ENCODE results near the gene LTBP4. TPM values are rescaled to one million over a fixed set of nuclear protein-coding genes. Genes with fewer than 3 reads are reported as not detected.

The LTBP4 gene
- total RNA-seq, 3 donors from 2014 or later: 141 to 244 (median 160) TPM

DNA sequence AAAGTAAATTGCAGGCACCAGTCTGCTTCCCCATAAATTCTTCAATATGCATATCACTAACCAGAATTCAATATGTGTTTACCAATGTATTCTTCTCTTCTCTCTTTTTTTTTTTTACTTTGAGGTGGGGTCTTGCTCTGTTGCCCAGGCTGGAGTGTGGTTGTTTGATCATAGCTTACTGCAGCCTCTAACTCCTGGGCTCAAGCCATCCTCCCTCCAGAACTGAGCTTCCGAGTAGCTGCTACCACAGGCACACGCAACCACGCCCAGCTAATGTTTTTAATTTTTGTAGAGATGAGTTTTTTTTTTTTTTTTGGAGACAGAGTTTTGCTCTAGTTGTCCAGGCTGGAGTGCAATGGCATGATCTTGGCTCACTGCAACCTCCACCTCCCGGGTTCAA, 16.8 kb downstream of the LTBP4 start:
- no peak for DNase-seq
- H3K4me3 ChIP-seq: no peak overlapping the region
- no peaks in the 10 kb centered on the region for H3K9me3 ChIP-seq
- ATAC-seq: no peak
- H3K36me3 ChIP-seq (ENCODE audit: low read depth): peaks cover 4% of the 10 kb centered on the region
- peaks cover 6% of the 10 kb centered on the region for H3K4me1 ChIP-seq (ENCODE audit: low read depth)
- TF ChIP-seq, protein P1, sequence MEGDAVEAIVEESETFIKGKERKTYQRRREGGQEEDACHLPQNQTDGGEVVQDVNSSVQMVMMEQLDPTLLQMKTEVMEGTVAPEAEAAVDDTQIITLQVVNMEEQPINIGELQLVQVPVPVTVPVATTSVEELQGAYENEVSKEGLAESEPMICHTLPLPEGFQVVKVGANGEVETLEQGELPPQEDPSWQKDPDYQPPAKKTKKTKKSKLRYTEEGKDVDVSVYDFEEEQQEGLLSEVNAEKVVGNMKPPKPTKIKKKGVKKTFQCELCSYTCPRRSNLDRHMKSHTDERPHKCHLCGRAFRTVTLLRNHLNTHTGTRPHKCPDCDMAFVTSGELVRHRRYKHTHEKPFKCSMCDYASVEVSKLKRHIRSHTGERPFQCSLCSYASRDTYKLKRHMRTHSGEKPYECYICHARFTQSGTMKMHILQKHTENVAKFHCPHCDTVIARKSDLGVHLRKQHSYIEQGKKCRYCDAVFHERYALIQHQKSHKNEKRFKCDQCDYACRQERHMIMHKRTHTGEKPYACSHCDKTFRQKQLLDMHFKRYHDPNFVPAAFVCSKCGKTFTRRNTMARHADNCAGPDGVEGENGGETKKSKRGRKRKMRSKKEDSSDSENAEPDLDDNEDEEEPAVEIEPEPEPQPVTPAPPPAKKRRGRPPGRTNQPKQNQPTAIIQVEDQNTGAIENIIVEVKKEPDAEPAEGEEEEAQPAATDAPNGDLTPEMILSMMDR (IDR thresholded peaks at IDR 0.05): no peak
- intact Hi-C loops (cut with DNase I, micrococcal nuclease): no loop called here

DNA sequence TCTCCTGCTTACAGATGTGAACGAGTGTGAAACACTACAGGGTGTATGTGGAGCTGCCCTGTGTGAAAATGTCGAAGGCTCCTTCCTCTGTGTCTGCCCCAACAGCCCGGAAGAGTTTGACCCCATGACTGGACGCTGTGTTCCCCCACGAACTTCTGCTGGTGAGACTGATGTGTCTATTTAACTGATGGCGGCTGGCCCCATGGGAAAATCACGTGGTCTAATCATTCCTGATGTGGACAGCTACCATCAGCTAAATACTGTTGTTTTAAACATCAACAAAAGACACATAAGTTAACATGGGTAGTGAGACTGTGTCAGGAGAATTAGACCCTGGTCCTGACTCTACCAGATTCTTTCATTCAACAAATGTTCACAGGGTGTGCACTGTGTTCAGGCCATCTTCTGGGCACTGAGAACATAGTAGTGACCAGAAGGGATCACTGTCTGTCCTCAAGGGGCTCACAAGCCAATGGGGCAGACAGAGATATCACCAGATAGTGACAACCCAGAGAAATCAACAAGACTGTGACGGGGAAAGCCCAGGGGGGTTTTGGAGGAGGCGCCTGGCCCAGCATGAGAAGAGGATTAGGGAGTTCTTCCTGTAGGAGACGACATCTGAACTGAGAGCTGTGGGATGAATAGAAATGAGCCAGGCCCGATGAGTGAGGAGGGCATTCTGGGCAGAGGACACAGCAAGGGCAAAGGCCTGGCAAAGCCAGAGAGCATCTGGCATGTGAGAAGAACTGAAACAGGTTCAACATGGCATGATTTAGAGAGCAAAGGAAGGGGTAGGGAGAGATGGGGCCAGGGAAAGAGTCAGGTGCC, 18.4 kb downstream of the LTBP4 start:
- Histone ChIP-seq H3K4me3 (no peak overlapping the region), H3K9me3 (no peaks in the 10 kb centered on the region), H3K4me1 (ENCODE audit: low read depth) (peaks cover 2% of the 10 kb centered on the region), H3K36me3 (ENCODE audit: low read depth) (peaks cover 4% of the 10 kb centered on the region)
- TF ChIP-seq, protein P1 (IDR thresholded peaks at IDR 0.05): no peak
- DNase-seq (no peak), ATAC-seq (no peak)
- intact Hi-C loops (cut with DNase I, micrococcal nuclease): no loop called here

DNA sequence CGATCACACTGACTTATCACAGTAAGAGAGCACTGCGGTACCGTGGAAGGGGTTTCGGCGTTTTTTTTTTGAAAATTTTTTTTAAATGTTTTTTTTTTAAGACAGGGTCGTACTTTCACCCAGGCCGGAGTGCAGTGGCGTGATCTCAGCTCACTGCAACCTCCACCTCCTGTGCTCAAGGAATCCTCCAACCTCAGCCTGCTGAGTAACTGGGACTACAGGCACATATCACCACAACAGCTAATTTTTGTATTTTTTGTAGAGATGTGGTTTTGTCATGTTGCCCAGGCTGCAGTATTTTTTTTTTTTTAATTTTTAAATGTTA, 19.0 kb downstream of the LTBP4 start:
- Histone ChIP-seq H3K4me1 (ENCODE audit: low read depth) (no peaks in the 10 kb centered on the region), H3K9me3 (no peaks in the 10 kb centered on the region), H3K36me3 (ENCODE audit: low read depth) (peaks cover 4% of the 10 kb centered on the region), H3K4me3 (no peak overlapping the region)
- TF ChIP-seq, protein P1 (IDR thresholded peaks at IDR 0.05): no peak
- intact Hi-C loops (cut with DNase I, micrococcal nuclease): no loop called here
- no peak for DNase-seq
- no peak for ATAC-seq

DNA sequence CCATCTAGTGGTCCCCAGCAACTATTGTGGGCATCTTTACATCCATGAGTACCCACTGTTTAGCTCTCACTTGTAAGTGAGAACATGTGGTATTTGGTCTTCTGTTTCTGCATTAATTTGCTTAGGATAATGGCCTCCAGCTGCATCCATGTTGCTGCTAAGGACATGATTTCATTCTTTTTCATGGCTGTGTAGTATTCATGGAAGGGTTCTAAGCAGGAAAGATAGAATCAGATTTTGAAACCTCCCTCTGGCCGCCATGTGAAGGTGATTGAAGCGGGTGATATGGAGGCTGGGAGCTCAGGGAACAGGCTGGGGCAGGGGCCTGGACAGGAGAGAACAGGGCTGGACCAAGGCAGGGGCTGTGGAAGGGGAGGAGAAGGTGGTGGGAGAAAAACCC, 20.1 kb downstream of the LTBP4 start:
- H3K36me3 ChIP-seq (ENCODE audit: low read depth): peaks cover 4% of the 10 kb centered on the region
- intact Hi-C loops (cut with DNase I, micrococcal nuclease): no loop called here

DNA sequence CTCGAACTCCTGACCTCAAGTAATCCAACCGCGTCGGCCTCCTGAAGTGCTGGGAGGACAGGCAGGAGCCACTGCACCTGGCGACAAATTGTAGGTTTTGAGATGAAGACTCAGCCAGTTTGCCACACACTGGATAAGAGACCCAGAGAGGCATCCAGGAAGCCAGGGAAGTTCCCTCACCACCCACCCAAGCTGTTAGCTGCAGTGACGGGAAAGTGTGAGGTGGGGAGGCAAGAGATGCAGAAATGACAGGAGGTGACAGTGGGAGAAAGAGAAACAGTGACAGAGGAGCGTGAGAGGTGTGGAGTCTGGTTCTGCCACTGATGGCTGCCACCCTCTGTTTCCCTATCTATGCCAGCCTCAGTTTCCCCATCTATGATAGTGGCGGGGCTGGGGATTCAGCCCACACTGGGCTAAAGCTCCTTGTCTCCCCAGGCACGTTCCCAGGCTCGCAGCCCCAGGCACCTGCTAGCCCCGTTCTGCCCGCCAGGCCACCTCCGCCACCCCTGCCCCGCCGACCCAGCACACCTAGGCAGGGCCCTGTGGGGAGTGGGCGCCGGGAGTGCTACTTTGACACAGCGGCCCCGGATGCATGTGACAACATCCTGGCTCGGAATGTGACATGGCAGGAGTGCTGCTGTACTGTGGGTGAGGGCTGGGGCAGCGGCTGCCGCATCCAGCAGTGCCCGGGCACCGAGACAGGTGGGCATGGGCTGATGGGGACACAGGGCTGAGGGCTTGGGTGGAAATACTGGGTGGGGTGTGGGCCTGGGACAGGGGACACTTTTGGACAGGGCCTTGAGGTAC, 21.0 kb downstream of the LTBP4 start:
- TF ChIP-seq, protein P1 (IDR thresholded peaks at IDR 0.05): no peak
- DNase-seq (no peak), ATAC-seq (no peak)
- intact Hi-C loops (cut with DNase I, micrococcal nuclease): no loop called here
- Histone ChIP-seq H3K4me3 (no peak overlapping the region), H3K4me1 (ENCODE audit: low read depth) (no peaks in the 10 kb centered on the region), H3K9me3 (no peaks in the 10 kb centered on the region), H3K36me3 (ENCODE audit: low read depth) (peaks cover 4% of the 10 kb centered on the region)

More for the DNA sequence above, 20.1 kb downstream of the LTBP4 start:
- H3K9me3 ChIP-seq: no peaks in the 10 kb centered on the region
- TF ChIP-seq, protein P1 (IDR thresholded peaks at IDR 0.05): no peak
- ATAC-seq (no peak), DNase-seq (no peak)
- no peak overlapping the region for H3K4me3 ChIP-seq
- H3K4me1 ChIP-seq (ENCODE audit: low read depth): no peaks in the 10 kb centered on the region
